ENCODE data around the gene MCRIP1. TPM values are rescaled to one million over a fixed set of nuclear protein-coding genes. Genes with fewer than 3 reads are reported as not detected.

Gene MCRIP1
- total and polyA plus RNA-seq, 2 of the 13 experiments (the other 11 are each of a cell fraction or from before 2014, with no cell fraction given), result 79.7 to 84.9 TPM

DNA sequence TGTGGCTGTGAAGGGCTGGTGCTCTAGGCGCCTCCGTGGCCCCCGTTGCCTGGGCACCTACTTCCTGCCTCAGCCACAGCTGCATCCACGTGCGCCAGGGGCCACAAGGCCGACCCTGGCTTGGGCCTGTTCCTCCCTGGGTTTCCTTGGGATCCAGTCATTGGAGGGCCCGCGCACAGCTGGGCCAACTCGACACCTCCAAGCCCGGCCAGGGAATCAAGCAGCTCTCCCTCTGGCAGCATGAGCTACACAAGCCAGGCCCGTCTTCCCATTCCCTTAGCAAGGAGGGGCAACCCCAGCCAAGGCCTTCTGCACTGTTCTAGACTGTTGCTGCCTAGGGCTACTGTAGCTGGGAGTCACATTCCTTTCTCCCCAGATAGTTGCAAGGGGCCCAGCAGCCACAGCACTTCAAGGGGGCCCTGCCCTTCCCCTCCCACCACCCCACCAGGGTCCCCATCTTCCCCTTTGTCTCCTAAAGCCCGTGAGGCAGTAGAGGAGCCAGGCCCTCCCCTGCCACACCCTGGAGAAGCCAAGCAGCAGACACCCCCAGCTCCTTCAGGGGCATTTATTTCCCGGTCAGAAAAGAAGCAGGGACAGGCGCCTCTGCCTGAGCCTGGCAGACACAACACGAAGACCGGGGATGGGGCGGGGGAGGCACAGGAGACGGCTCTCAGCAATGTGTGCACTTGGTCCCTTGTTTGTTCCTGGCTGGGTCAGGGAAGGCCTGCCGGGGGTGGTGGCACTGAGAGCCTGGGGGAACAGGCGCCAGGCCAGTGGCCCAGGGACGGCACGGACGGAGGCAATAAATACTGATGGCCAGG is 34.3 kb upstream of the MCRIP1 start (continued):
- TF ChIP-seq, protein P1, sequence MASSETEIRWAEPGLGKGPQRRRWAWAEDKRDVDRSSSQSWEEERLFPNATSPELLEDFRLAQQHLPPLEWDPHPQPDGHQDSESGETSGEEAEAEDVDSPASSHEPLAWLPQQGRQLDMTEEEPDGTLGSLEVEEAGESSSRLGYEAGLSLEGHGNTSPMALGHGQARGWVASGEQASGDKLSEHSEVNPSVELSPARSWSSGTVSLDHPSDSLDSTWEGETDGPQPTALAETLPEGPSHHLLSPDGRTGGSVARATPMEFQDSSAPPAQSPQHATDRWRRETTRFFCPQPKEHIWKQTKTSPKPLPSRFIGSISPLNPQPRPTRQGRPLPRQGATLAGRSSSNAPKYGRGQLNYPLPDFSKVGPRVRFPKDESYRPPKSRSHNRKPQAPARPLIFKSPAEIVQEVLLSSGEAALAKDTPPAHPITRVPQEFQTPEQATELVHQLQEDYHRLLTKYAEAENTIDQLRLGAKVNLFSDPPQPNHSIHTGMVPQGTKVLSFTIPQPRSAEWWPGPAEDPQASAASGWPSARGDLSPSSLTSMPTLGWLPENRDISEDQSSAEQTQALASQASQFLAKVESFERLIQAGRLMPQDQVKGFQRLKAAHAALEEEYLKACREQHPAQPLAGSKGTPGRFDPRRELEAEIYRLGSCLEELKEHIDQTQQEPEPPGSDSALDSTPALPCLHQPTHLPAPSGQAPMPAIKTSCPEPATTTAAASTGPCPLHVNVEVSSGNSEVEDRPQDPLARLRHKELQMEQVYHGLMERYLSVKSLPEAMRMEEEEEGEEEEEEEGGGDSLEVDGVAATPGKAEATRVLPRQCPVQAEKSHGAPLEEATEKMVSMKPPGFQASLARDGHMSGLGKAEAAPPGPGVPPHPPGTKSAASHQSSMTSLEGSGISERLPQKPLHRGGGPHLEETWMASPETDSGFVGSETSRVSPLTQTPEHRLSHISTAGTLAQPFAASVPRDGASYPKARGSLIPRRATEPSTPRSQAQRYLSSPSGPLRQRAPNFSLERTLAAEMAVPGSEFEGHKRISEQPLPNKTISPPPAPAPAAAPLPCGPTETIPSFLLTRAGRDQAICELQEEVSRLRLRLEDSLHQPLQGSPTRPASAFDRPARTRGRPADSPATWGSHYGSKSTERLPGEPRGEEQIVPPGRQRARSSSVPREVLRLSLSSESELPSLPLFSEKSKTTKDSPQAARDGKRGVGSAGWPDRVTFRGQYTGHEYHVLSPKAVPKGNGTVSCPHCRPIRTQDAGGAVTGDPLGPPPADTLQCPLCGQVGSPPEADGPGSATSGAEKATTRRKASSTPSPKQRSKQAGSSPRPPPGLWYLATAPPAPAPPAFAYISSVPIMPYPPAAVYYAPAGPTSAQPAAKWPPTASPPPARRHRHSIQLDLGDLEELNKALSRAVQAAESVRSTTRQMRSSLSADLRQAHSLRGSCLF (CRISPR knock-in tag; IDR thresholded peaks at IDR 0.05; ENCODE audit: borderline replicate concordance), result 0 out of 2 replicates have a peak, but pooled peaks have one; percentile 21
- no peak for TF ChIP-seq SNAPC2 (CRISPR knock-in tag; IDR thresholded peaks at IDR 0.05)
- TF ChIP-seq, protein P2, sequence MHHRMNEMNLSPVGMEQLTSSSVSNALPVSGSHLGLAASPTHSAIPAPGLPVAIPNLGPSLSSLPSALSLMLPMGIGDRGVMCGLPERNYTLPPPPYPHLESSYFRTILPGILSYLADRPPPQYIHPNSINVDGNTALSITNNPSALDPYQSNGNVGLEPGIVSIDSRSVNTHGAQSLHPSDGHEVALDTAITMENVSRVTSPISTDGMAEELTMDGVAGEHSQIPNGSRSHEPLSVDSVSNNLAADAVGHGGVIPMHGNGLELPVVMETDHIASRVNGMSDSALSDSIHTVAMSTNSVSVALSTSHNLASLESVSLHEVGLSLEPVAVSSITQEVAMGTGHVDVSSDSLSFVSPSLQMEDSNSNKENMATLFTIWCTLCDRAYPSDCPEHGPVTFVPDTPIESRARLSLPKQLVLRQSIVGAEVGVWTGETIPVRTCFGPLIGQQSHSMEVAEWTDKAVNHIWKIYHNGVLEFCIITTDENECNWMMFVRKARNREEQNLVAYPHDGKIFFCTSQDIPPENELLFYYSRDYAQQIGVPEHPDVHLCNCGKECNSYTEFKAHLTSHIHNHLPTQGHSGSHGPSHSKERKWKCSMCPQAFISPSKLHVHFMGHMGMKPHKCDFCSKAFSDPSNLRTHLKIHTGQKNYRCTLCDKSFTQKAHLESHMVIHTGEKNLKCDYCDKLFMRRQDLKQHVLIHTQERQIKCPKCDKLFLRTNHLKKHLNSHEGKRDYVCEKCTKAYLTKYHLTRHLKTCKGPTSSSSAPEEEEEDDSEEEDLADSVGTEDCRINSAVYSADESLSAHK (CRISPR knock-in tag; IDR thresholded peaks at IDR 0.05; ENCODE audit: borderline replicate concordance), result no peak
- TF ChIP-seq SOX13 (IDR thresholded peaks at IDR 0.05), result no peak; the same call in none of the 2 replicates
- no peak; a peak in 1 of 4 replicates for TF ChIP-seq SOX13 (CRISPR knock-in tag; conservative IDR thresholded peaks at IDR 0.05 in 1 of 2, IDR thresholded peaks at IDR 0.05 in 1 of 2)
- TF ChIP-seq ZNF230 (CRISPR knock-in tag; IDR thresholded peaks at IDR 0.05), result peak; percentile 42; the same call in 1 of the 2 replicates
- TF ChIP-seq, protein P3, sequence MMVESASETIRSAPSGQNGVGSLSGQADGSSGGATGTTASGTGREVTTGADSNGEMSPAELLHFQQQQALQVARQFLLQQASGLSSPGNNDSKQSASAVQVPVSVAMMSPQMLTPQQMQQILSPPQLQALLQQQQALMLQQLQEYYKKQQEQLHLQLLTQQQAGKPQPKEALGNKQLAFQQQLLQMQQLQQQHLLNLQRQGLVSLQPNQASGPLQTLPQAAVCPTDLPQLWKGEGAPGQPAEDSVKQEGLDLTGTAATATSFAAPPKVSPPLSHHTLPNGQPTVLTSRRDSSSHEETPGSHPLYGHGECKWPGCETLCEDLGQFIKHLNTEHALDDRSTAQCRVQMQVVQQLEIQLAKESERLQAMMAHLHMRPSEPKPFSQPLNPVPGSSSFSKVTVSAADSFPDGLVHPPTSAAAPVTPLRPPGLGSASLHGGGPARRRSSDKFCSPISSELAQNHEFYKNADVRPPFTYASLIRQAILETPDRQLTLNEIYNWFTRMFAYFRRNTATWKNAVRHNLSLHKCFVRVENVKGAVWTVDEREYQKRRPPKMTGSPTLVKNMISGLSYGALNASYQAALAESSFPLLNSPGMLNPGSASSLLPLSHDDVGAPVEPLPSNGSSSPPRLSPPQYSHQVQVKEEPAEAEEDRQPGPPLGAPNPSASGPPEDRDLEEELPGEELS (CRISPR knock-in tag; IDR thresholded peaks at IDR 0.05), result no peak; the same call in 1 of the 2 replicates
- TF ChIP-seq RARG (CRISPR knock-in tag; IDR thresholded peaks at IDR 0.05; ENCODE audit: low read depth), result no peak
- no peak for TF ChIP-seq MAFG (CRISPR knock-in tag; IDR thresholded peaks at IDR 0.05)
- TF ChIP-seq TSC22D2 (CRISPR knock-in tag; IDR thresholded peaks at IDR 0.05; ENCODE audit: borderline replicate concordance), result no peak
- TF ChIP-seq NCOA5 (CRISPR knock-in tag; IDR thresholded peaks at IDR 0.05), result peak; percentile 91
- TF ChIP-seq BRCA1 (CRISPR knock-in tag; IDR thresholded peaks at IDR 0.05), result no peak
- TF ChIP-seq, protein P4, sequence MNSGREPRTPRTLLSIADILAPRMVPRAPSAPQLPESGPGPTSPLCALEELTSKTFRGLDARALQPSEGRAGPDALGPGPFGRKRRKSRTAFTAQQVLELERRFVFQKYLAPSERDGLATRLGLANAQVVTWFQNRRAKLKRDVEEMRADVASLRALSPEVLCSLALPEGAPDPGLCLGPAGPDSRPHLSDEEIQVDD (CRISPR knock-in tag; IDR thresholded peaks at IDR 0.05; ENCODE audit: borderline replicate concordance), result no peak
- no peak for TF ChIP-seq ZNF546 (CRISPR knock-in tag; conservative IDR thresholded peaks at IDR 0.05)
- peak; percentile 48; the same call in 1 of the 2 replicates for TF ChIP-seq SMYD3 (CRISPR knock-in tag; IDR thresholded peaks at IDR 0.05)
